GM12801 (cell line): ENCODE data around the gene GH1.

Experiments used
- CTCF ChIP-seq: IDR thresholded peaks from one replicate; pipeline ENCODE4 v1.5.1; 2011; ENCODE audit warnings: control low read depth; ENCODE audit not compliant: insufficient read length; ENCODE audit errors: extremely low read depth

The GH1 gene

GRCh38 chr17:63948521-63948920 is 29.9 kb upstream of the GH1 start:
- TF ChIP-seq CTCF, result no peak

GRCh38 chr17:63947711-63948330 is 29.2 kb upstream of the GH1 start:
- TF ChIP-seq CTCF, result no peak

DNA sequence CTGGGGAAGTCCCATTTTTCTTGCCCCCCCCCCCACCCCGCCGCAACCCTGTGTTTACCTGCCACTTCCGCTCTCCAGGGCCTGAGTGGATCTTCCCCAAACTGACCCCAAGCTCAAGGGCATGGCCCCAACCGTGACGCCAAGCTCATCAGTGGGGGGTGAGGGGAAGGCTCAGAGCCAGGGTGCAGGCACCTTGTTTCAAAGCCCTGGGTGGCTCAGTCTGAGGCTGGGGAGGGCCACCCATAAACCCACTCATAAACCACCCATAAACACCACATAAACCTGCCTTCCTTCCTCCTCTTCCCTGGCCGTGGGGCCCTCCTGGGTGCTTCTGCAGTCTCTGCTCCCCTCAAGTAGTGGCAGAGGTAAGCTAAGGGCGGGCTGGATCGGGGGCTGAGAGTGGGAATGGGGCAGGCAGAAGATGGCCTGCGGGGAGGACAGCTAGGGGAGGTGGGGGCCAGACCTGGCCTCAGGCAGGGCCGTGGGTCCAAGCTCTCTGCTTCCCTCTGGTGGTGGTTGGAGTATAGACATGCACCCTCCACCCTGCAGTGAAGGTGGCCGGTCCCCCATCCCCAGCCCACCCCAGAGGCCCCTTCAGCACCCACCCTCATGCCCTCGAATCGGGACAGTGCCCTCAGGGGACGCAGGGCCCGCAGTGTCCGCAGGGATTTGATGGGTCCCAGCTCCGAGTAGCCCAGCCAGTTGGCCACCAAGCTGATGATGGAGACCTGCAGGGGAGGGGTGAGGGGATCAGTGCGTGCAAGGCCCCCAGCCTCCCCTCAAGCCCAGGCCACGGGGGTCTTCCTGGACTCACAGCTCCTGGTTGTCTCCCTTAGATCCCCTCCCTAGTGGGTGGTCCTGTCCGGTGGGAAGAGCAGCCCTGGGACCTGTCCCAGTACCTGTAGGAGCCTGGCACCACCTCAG is 28.1 kb upstream of the GH1 start:
- TF ChIP-seq CTCF, result no peak

- no peak for TF ChIP-seq CTCF
These were observed 27.3 kb upstream of the GH1 start for GRCh38 chr17:63945784-63946439.

- TF ChIP-seq CTCF, result no peak
These were observed 26.3 kb upstream of the GH1 start for GRCh38 chr17:63944736-63945499.

DNA sequence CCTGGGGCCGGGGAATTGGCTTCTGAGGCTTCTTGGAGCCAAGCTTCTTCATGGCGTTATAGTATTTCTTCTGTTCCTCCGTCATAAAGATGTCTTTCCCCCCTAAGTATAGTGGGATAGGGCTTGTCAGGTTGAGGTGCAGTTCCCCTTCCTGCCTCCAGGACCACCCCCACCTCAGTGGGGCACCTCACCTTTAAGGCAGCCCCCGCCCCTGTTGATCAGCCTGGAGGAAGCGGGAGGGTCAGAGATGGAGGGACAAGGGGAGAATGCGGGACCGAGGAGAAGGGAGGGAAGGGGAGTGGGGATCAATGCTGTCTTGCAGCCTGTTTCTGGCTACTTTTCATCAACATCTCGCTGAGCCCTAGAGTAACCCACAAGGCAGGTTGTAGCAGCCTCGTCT is 25.1 kb upstream of the GH1 start:
- no peak for TF ChIP-seq CTCF

DNA sequence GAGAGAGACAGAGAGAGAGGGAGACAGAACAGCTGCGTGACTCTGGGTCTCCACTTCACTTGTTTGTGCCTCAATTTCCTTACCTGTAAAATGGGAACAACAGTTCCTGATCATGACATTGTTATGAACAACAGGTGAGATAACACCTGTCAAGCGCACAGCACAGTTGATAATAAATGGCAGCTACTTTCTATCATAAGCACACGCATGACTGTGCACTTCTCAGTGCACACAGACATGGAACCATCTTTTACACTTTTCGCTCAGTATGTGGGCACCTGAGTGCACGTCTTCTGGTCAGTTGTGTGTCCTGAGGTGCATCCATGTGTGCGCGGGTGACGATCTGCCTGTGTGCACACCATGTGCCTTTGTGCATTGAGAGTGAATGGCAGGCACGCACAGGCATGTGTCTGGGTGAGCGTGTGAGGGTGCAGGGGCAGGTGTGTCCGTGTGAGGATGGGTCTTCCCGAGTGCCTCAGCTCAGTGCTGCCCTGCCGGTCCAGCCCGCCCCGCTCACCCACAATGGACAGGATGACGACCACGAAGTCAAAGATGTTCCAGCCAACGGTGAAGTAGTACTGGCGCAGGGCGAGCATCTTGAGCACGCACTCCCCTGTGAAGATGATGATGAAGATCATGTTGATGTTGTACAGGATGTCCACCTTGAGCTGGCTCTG is 23.8 kb upstream of the GH1 start:
- TF ChIP-seq CTCF, result no peak
